Measurements from ENCODE around the gene STK17B.

The STK17B gene

DNA sequence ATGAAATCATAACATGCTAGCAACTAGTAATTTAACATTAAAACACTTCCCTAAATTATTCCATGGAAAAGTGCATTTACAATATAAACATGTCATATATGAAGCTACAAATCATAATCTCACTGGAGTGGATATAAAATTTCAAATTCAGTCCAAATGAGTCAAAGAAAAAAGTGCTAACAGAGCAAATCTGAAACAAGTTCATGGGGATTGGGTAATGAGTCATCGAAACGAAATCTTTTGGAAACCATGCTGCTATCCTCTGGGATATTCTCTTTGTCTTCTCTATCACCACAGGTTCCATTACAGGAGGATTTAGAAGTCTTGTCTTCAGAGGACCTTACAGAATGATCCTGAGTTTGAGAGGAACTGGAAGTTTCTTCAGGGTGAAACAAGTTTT, 34.1 kb downstream of the STK17B start:
- Histone ChIP-seq H4K8ac (ENCODE audit: low read depth, low read length) (no peak overlapping the region), H2BK15ac (ENCODE audit: low read length) (no peak overlapping the region), H2BK120ac (ENCODE audit: low read depth, low read length) (no peak overlapping the region), H2BK5ac (ENCODE audit: low read length) (no peak overlapping the region), H3K23ac (ENCODE audit: low read depth, low read length, poor library complexity) (no peak overlapping the region), H3K18ac (ENCODE audit: low read length) (no peak overlapping the region), H3K4me3 (ENCODE audit: low read length in 2 of 2) (no peak overlapping the region), H3K9me3 (replicated peaks in 1 of 2; ENCODE audit: control insufficient read depth in 2 of 2, insufficient read depth in 1 of 2, low read depth in 1 of 2, low read length in 2 of 2) (peaks cover 2 to 20% of the 10 kb centered on the region in 2 donors), H3K4ac (ENCODE audit: low read length) (no peak overlapping the region), H2AFZ (ENCODE audit: low read length) (no peak overlapping the region), H2BK12ac (ENCODE audit: low read length) (no peak overlapping the region), H3K36me3 (replicated peaks in 1 of 2; ENCODE audit: control insufficient read depth in 2 of 2, insufficient read depth in 2 of 2, low read length in 2 of 2) (peaks cover 2 to 56% of the 10 kb centered on the region in 2 donors), H3K79me1 (ENCODE audit: low read depth, low read length) (no peaks in the 10 kb centered on the region), H3K27ac (replicated peaks; ENCODE audit: low read length) (no peak overlapping the region), H3K4me2 (ENCODE audit: insufficient read depth, low read length, poor library complexity, severe bottlenecking) (no peak overlapping the region), H3K9ac (ENCODE audit: low read depth, low read length, poor library complexity) (no peak overlapping the region), H3K27me3 (ENCODE audit: control insufficient read depth in 3 of 3, insufficient read depth in 3 of 3, low read depth in 1 of 3, low read length in 3 of 3) (no peaks in the 10 kb centered on the region), H3K4me1 (ENCODE audit: control insufficient read depth in 2 of 2, insufficient read depth in 1 of 2, low read depth in 1 of 2, low read length in 2 of 2) (no peaks in the 10 kb centered on the region), H3K14ac (ENCODE audit: low read length) (no peak overlapping the region), H2AK5ac (ENCODE audit: low read depth, low read length) (no peak overlapping the region), H4K91ac (ENCODE audit: low read depth, low read length, poor library complexity) (no peak overlapping the region)
- DNase-seq (ENCODE audit: low spot score) = no peak
- WGBS, 2 donors (ENCODE audit: extremely low coverage in 2 of 2, insufficient read length in 2 of 2, insufficient replicate concordance in 1 of 2) = no CpG with 5 or more reads among the region's 2 CpGs

DNA sequence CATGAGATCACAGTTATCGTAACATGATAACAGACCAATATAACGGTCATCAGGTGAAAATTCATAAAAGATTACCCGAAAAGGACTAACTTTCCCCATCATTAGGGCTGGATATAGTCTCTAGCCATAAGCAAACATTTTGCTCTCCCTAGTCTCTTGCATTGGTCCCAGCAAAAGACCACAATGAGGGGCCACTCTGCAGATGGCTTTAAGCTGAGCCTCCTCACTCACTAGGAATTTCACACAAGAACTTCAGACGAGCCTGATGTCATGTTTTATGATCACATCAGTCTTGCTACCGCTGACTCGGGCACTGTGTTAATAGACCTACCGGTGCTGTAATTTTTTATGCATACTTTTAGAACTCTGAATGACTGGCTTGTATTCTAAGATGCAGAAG, 35.2 kb downstream of the STK17B start:
- H2BK120ac ChIP-seq (ENCODE audit: low read depth, low read length) = no peak overlapping the region
- peaks cover 2 to 52% of the 10 kb centered on the region in 2 donors for H3K36me3 ChIP-seq (replicated peaks in 1 of 2; ENCODE audit: control insufficient read depth in 2 of 2, insufficient read depth in 2 of 2, low read length in 2 of 2)
- H3K79me1 ChIP-seq (ENCODE audit: low read depth, low read length) = no peaks in the 10 kb centered on the region
- no peak overlapping the region for H3K4me3 ChIP-seq (ENCODE audit: low read length in 2 of 2)
- H2AFZ ChIP-seq (ENCODE audit: low read length) = no peak overlapping the region
- H3K14ac ChIP-seq (ENCODE audit: low read length) = no peak overlapping the region
- H3K4me1 ChIP-seq (ENCODE audit: control insufficient read depth in 2 of 2, insufficient read depth in 1 of 2, low read depth in 1 of 2, low read length in 2 of 2) = no peaks in the 10 kb centered on the region
- no peak overlapping the region for H3K27ac ChIP-seq (replicated peaks; ENCODE audit: low read length)
- no CpG with 5 or more reads among the region's 7 CpGs for WGBS, 2 donors (ENCODE audit: extremely low coverage in 2 of 2, insufficient read length in 2 of 2, insufficient replicate concordance in 1 of 2)
- H3K9me3 ChIP-seq (replicated peaks in 1 of 2; ENCODE audit: control insufficient read depth in 2 of 2, insufficient read depth in 1 of 2, low read depth in 1 of 2, low read length in 2 of 2) = peaks cover 10 to 31% of the 10 kb centered on the region in 2 donors
- no peak overlapping the region for H2BK12ac ChIP-seq (ENCODE audit: low read length)
- no peak overlapping the region for H2BK15ac ChIP-seq (ENCODE audit: low read length)
- H2BK5ac ChIP-seq (ENCODE audit: low read length) = no peak overlapping the region
- H3K9ac ChIP-seq (ENCODE audit: low read depth, low read length, poor library complexity) = no peak overlapping the region
- H3K4me2 ChIP-seq (ENCODE audit: insufficient read depth, low read length, poor library complexity, severe bottlenecking) = no peak overlapping the region
- H3K27me3 ChIP-seq (ENCODE audit: control insufficient read depth in 3 of 3, insufficient read depth in 3 of 3, low read depth in 1 of 3, low read length in 3 of 3) = no peaks in the 10 kb centered on the region
- no peak overlapping the region for H4K8ac ChIP-seq (ENCODE audit: low read depth, low read length)
- H3K18ac ChIP-seq (ENCODE audit: low read length) = no peak overlapping the region
- H3K23ac ChIP-seq (ENCODE audit: low read depth, low read length, poor library complexity) = no peak overlapping the region
- DNase-seq (ENCODE audit: low spot score) = no peak
- H2AK5ac ChIP-seq (ENCODE audit: low read depth, low read length) = no peak overlapping the region
- no peak overlapping the region for H4K91ac ChIP-seq (ENCODE audit: low read depth, low read length, poor library complexity)
- no peak overlapping the region for H3K4ac ChIP-seq (ENCODE audit: low read length)

DNA sequence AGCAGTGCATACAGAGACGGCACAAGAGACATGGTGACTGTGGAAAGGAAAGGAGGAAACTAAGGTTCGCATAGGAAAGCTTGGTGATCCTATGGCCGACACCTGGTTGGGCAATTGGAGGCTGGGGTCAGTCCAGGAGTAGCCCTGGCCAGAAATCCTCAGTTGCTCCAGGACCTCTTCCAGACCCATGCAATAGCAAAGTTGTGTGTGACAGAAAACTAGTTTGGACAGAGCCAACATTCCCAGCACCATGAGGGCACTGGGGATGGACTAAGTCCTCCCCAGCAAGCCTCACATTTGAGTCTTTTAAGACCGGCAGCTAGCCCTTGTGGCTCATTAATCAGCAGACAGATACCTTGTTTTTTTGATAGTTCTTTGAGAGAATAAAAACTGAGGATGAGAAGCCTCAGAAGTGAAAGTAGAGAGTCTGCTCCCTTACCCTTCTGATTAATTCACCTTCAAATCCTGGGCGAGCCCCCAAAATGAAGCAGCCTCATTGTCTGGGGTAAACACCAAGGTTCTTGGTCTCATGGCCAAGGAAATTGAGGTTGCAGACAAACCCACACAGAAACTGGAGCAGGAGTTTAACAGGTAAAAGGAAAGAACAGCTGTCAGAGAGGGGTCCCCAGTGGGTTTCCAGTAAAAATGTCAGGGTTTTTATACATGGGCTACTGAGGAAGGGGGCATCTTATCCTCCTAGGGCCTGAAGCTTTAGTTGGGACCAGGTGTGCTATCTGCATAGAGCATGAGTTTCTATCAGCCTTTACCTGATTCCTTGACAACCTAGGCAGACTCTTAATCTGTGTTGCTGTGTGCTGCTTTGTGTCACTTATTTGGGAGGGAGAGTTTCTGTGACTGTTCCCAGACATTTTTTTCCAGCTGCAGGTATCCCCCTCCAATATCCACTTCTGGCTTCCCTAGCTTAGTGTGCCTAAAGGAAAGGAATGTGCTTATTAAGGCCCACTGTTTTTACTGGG, 39.1 kb downstream of the STK17B start:
- no peak for DNase-seq (ENCODE audit: low spot score)
- WGBS, 2 donors (ENCODE audit: extremely low coverage in 2 of 2, insufficient read length in 2 of 2, insufficient replicate concordance in 1 of 2) = no CpG with 5 or more reads among the region's 5 CpGs
- Histone ChIP-seq H3K4me2 (ENCODE audit: insufficient read depth, low read length, poor library complexity, severe bottlenecking) (no peak overlapping the region), H3K14ac (ENCODE audit: low read length) (no peak overlapping the region), H2BK5ac (ENCODE audit: low read length) (no peak overlapping the region), H3K27me3 (ENCODE audit: control insufficient read depth in 3 of 3, insufficient read depth in 3 of 3, low read depth in 1 of 3, low read length in 3 of 3) (no peaks in the 10 kb centered on the region), H2BK120ac (ENCODE audit: low read depth, low read length) (no peak overlapping the region), H2BK15ac (ENCODE audit: low read length) (no peak overlapping the region), H3K23ac (ENCODE audit: low read depth, low read length, poor library complexity) (no peak overlapping the region), H2AFZ (ENCODE audit: low read length) (no peak overlapping the region), H4K8ac (ENCODE audit: low read depth, low read length) (no peak overlapping the region), H3K9ac (ENCODE audit: low read depth, low read length, poor library complexity) (no peak overlapping the region), H3K9me3 (replicated peaks in 1 of 2; ENCODE audit: control insufficient read depth in 2 of 2, insufficient read depth in 1 of 2, low read depth in 1 of 2, low read length in 2 of 2) (peaks cover 23 to 59% of the 10 kb centered on the region in 2 donors), H3K79me1 (ENCODE audit: low read depth, low read length) (no peaks in the 10 kb centered on the region), H3K4me3 (ENCODE audit: low read length in 2 of 2) (no peak overlapping the region), H3K4ac (ENCODE audit: low read length) (no peak overlapping the region), H4K91ac (ENCODE audit: low read depth, low read length, poor library complexity) (no peak overlapping the region), H2AK5ac (ENCODE audit: low read depth, low read length) (no peak overlapping the region), H3K4me1 (ENCODE audit: control insufficient read depth in 2 of 2, insufficient read depth in 1 of 2, low read depth in 1 of 2, low read length in 2 of 2) (no peaks in the 10 kb centered on the region), H2BK12ac (ENCODE audit: low read length) (no peak overlapping the region), H3K36me3 (replicated peaks in 1 of 2; ENCODE audit: control insufficient read depth in 2 of 2, insufficient read depth in 2 of 2, low read length in 2 of 2) (peaks cover 2 to 15% of the 10 kb centered on the region in 2 donors), H3K27ac (replicated peaks; ENCODE audit: low read length) (no peak overlapping the region), H3K18ac (ENCODE audit: low read length) (no peak overlapping the region)

- no peak overlapping the region for H2BK5ac ChIP-seq (ENCODE audit: low read length)
- no peak overlapping the region for H4K91ac ChIP-seq (ENCODE audit: low read depth, low read length, poor library complexity)
- no peak overlapping the region for H3K27ac ChIP-seq (replicated peaks; ENCODE audit: low read length)
- H3K4me2 ChIP-seq (ENCODE audit: insufficient read depth, low read length, poor library complexity, severe bottlenecking) = no peak overlapping the region
- H3K14ac ChIP-seq (ENCODE audit: low read length) = no peak overlapping the region
- no peak overlapping the region for H4K8ac ChIP-seq (ENCODE audit: low read depth, low read length)
- H3K27me3 ChIP-seq (ENCODE audit: control insufficient read depth in 3 of 3, insufficient read depth in 3 of 3, low read depth in 1 of 3, low read length in 3 of 3) = no peaks in the 10 kb centered on the region
- H2BK120ac ChIP-seq (ENCODE audit: low read depth, low read length) = no peak overlapping the region
- H3K79me1 ChIP-seq (ENCODE audit: low read depth, low read length) = no peaks in the 10 kb centered on the region
- H3K9me3 ChIP-seq (replicated peaks in 1 of 2; ENCODE audit: control insufficient read depth in 2 of 2, insufficient read depth in 1 of 2, low read depth in 1 of 2, low read length in 2 of 2) = peaks cover 23 to 64% of the 10 kb centered on the region in 2 donors
- peaks cover 2 to 8% of the 10 kb centered on the region in 2 donors for H3K36me3 ChIP-seq (replicated peaks in 1 of 2; ENCODE audit: control insufficient read depth in 2 of 2, insufficient read depth in 2 of 2, low read length in 2 of 2)
- no peak overlapping the region for H2BK12ac ChIP-seq (ENCODE audit: low read length)
- H3K4me1 ChIP-seq (ENCODE audit: control insufficient read depth in 2 of 2, insufficient read depth in 1 of 2, low read depth in 1 of 2, low read length in 2 of 2) = no peaks in the 10 kb centered on the region
- DNase-seq (ENCODE audit: low spot score) = no peak
- H3K4ac ChIP-seq (ENCODE audit: low read length) = no peak overlapping the region
- H3K18ac ChIP-seq (ENCODE audit: low read length) = no peak overlapping the region
- no peak overlapping the region for H3K4me3 ChIP-seq (ENCODE audit: low read length in 2 of 2)
- H2AK5ac ChIP-seq (ENCODE audit: low read depth, low read length) = no peak overlapping the region
- WGBS, 2 donors (ENCODE audit: extremely low coverage in 2 of 2, insufficient read length in 2 of 2, insufficient replicate concordance in 1 of 2) = no CpG with 5 or more reads among the region's 7 CpGs
- H3K23ac ChIP-seq (ENCODE audit: low read depth, low read length, poor library complexity) = no peak overlapping the region
- H2AFZ ChIP-seq (ENCODE audit: low read length) = no peak overlapping the region
- H2BK15ac ChIP-seq (ENCODE audit: low read length) = no peak overlapping the region
- H3K9ac ChIP-seq (ENCODE audit: low read depth, low read length, poor library complexity) = no peak overlapping the region
These were observed 39.9 kb downstream of the STK17B start for GRCh38 chr2:196131384-196131937.
